ENCODE results near the gene DAAM2.

DNA sequence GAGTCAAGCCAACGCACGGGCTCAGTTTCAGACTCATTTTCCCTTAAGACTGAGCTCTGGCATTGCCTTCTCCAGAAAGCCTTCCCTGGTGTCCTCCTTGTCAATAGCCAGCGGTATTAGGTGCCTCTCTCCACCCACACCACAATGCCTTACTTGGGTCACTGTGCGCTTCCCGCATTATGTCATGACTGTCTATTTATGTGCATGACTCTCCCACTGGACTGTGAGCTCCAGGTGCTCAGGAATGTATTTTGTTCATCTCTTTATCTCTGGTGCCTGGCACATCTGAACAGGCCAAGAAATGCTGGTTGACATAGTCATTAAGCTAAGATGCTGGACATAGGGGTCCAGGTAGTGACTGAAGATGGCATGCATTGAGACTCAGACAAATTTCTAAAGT, 42.7 kb downstream of the DAAM2 start:
- TF ChIP-seq EZH2phosphoT487 (IDR thresholded peaks at IDR 0.05; ENCODE audit: insufficient read depth, low read depth) (no peak), EZH2 (IDR thresholded peaks at IDR 0.05; ENCODE audit: insufficient read depth, poor library complexity, severe bottlenecking) (no peak)

All from GM23248 (cell line).